Fibroblast of skin of right quadriceps (primary cell): ENCODE data around the gene C1QA.

Experiments used
- DNase-seq: peaks from one replicate; pipeline ENCODE4 v3.0.0-alpha.2; 2013

C1QA gene

GRCh38 chr1:22676916-22677583, 40.6 kb downstream of the C1QA start:
- DNase-seq: no peak

- DNase-seq: no peak
These were observed 41.8 kb downstream of the C1QA start for GRCh38 chr1:22677931-22678896.

- DNase-seq: no peak
These were observed 44.3 kb downstream of the C1QA start for GRCh38 chr1:22680726-22681125.

GRCh38 chr1:22681556-22682276, 45.3 kb downstream of the C1QA start:
- DNase-seq: no peak

GRCh38 chr1:22683547-22683946, 47.1 kb downstream of the C1QA start:
- DNase-seq: no peak

- no peak for DNase-seq
These were observed 49.2 kb downstream of the C1QA start for GRCh38 chr1:22685591-22686059.

- no peak for DNase-seq
These were observed 50.8 kb downstream of the C1QA start for GRCh38 chr1:22687191-22687590.

- no peak for DNase-seq
These were observed 52.0 kb downstream of the C1QA start for GRCh38 chr1:22688466-22688865.
